Stimulated activated CD4-positive, alpha-beta T cell treated with anti-CD3 and anti-CD28 coated beads, Interleukin-4, amount 100 ng/mL, for 48 hours (primary cell): Measurements from ENCODE around the gene KRTAP6-3.

Experiments used
- DNase-seq, 2 donors: peaks; one replicate each; pipeline ENCODE4 v3.0.0-alpha.2; 2020; ENCODE audit warnings: low read depth in 2 of 2

Gene KRTAP6-3

DNA sequence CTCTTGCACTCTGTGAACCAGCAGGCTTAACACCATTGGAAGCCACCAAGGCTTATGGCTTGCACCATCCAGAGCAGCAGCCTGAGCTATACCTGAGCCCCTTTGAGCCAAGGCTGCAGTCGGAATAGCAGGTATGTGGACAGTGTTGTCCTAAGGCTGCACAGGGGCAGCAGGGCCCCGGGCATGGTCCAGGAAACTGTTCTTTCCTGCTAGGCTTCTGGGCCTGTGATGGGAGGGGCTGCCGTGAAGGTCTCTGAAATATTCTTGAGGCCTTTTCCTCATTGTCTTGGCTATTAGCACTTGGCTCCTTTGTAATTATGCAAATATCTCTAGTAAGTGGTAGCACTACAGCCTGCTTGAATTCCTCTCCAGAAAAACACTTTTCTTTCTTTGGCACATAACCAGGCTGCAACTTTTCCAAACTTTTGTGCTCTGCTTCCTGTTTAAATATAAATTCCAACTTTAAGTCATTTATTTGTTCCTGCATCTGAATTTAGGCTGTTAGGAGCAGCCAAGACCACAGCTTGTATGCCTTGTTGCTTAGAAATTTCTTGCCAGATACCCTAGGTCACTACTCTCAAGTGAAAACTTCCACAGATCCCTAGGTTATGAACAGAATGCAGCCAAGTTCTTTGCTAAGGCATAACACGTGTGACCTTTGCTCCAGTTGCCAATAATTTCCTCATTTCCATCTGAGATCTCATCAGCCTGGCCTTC is 33.4 kb downstream of the KRTAP6-3 start:
- DNase-seq = no peak

DNA sequence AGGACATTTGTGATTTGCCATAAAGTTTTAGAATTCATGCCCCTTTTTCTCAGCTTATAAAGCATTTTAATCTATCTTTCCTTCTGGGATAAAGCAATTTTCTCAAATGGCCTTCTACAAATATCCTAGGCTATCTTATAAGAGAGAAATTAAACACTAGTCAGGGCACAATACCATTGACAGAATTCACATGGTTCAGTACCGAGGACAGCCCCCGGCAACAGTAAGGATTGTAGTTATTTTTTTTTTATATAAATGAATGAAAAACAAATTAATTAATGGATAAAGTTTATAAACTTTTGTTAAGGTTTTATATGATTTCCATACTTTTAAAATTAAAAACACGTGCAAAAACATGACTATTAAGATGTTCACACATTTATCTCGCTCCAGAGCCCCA is 35.9 kb downstream of the KRTAP6-3 start:
- no peak for DNase-seq

DNA sequence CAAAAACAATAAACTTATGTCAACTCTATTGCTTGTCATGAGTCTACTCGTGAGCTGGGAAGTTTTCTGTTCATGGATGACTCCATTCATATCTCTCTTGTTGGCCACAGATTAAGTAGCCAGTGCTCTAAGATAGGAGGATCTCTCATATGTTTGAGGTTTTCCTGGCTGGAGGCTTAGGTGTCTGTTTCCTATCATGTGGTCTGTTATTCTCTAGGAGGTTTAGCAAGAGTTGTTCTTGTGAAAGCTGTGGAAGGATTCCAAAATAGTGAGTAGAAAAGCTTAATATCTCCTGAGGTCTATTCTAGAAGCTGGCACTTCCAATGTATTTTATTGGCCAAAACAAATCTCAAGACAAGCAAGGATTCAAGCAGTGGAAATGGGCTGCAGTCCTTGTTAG is 37.0 kb downstream of the KRTAP6-3 start:
- no peak for DNase-seq

DNA sequence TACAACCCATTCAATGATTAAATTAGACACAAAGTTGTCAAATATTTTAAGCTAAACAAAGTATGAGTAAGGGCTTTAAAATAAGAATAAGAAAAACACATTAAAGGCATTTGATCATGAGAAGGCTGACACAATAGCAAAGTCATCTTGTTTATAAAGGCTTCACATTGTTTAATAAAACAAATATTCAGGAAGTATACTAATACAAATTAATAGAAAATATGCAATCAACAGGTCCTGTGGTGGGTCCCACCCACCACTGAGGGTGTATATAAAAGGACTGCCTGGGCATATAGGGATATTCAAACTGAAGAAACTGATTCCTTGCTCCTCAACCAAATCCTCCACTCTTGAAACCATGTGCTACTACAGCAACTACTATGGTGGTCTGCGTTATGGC is 42.7 kb downstream of the KRTAP6-3 start, which contains the start of gene KRTAP20-2:
Gene KRTAP20-2, plus strand, starts transcription at position 301 of the 400 bp plus-strand sequence. Its CDS starts 58 bp downstream, at position 359.
- no peak for DNase-seq

DNA sequence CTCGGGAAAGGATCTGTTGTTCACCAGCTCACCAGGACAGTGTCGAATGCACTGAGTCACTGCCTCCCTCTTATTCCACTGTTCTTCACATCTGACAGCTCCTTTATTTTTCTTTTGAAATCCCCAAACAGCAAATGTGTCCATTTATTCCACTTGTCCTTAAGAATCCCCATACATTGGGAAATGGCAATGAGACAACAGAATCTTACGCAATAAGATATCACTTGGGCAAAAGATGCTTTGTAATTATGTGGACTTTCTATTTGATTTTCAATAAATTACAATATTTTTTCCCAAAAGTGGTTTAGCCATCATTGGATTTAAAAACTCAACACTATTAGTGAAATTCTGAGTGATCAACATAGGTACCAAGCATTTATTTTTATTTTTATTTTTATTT is 46.4 kb downstream of the KRTAP6-3 start:
- no peak for DNase-seq

DNA sequence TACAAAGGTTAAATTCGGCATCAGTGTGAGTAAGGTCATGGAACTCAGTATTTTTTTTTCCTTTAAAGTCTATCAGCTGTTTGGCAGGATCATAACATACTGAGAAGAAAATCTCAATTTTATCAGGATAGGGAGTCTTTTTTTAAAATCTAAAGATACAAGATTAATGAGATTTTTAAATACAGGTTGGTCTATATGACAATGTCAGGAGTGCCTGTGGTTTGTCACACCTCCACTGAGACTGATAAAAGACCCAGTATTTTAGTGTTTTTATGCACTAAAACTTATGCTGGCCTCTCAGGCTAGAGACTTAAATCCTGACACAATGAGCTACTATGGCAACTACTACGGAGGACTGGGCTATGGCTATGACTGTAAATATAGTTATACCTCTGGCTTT is 50.3 kb downstream of the KRTAP6-3 start, which contains the start of gene KRTAP20-3:
Gene KRTAP20-3, plus strand, starts transcription at position 301 of the 400 bp plus-strand sequence.
- no peak for DNase-seq
